Type B pancreatic cell (in vitro differentiated cells): Measurements from ENCODE around the gene MUC15. TPM values are rescaled to one million over a fixed set of nuclear protein-coding genes. Genes with fewer than 3 reads are reported as not detected.
A peak's percentile ranks its signal among the peaks of the same experiment; 100 is the strongest.

ENCODE experiments used
- DNase-seq: peaks from one replicate; pipeline ENCODE4 v3.0.0; 2021; ENCODE audit warnings: mixed read lengths; ENCODE audit not compliant: unreplicated experiment; ENCODE audit errors: extremely low spot score
- H3K27ac Mint-ChIP-seq: 2 replicates; pipeline ENCODE4 v1.8.0; 2021; ENCODE audit warnings: mild to moderate bottlenecking, mixed read lengths
- H3K27me3 Mint-ChIP-seq: 2 replicates; pipeline ENCODE4 v1.8.0; 2021; ENCODE audit warnings: mixed read lengths
- H3K36me3 Mint-ChIP-seq: 2 replicates; pipeline ENCODE4 v1.8.0; 2021; ENCODE audit warnings: mixed read lengths
- H3K4me1 Mint-ChIP-seq: one replicate; pipeline ENCODE4 v1.8.0; 2021; ENCODE audit warnings: mixed read lengths; ENCODE audit not compliant: unreplicated experiment
- H3K4me3 Mint-ChIP-seq: 2 replicates; pipeline ENCODE4 v1.8.0; 2021; ENCODE audit warnings: mild to moderate bottlenecking, mixed read lengths
- H3K9me3 Mint-ChIP-seq: 2 replicates; pipeline ENCODE4 v1.8.0; 2021; ENCODE audit warnings: mixed read lengths
- CTCF ChIP-seq: fragments of 200-600 bp; sonication (generic); conservative IDR thresholded peaks from 2 replicates; pipeline ENCODE4 v1.5.0; 2021; ENCODE audit warnings: antibody characterized with exemption, mild to moderate bottlenecking
- long read RNA-seq: library from polyadenylated mRNA; unstranded; transcript quantifications from one replicate; pipeline ENCODE4 v2.0.0, GENCODE V29; 2020
- total RNA-seq: library from RNA; stranded (reverse); gene quantifications from 2 replicates; pipeline ENCODE4 v1.2.1, GENCODE V29; 2021; ENCODE audit warnings: low replicate concordance

Gene MUC15
- 6.9 and 19.7 TPM in 2 replicates for total RNA-seq
- long read RNA-seq, transcript MUC15-205 (5 exons, 2,084 nt), result major isoform, 39 of 54 reads
- long read RNA-seq, transcript MUC15-204 (4 exons, 1,386 nt), result minor isoform, 5 of 54 reads
- long read RNA-seq, partial matches to known transcripts, result 5 of 54 reads
- long read RNA-seq, other reads (novel, unspliced or antisense), result 2 of 54 reads

- Mint-ChIP-seq H3K4me1 (peaks cover 18% of the 10 kb centered on the region), H3K4me3 (peak within 1 kb of the TSS; percentile 77), H3K27me3 (no peaks in the 10 kb centered on the region), H3K9me3 (no peaks in the 10 kb centered on the region), H3K36me3 (no peaks in the 10 kb centered on the region), H3K27ac (peak within 1 kb of the TSS; percentile 98)
- no peak for TF ChIP-seq CTCF
- DNase-seq, result no peak
Measured at GRCh38 chr11:26571861-26572654, at the start of gene MUC15. Gene MUC15, minus strand, starts transcription at chr11:26572263. Its CDS starts 5,169 bp downstream, at chr11:26567094.

- H3K9me3 Mint-ChIP-seq, result no peaks in the 10 kb centered on the region
- DNase-seq, result no peak
- no peak overlapping the region for H3K4me3 Mint-ChIP-seq
- no peak for TF ChIP-seq CTCF
- H3K27ac Mint-ChIP-seq, result peak overlapping the region; percentile 90
- H3K36me3 Mint-ChIP-seq, result no peaks in the 10 kb centered on the region
- H3K27me3 Mint-ChIP-seq, result no peaks in the 10 kb centered on the region
- peaks cover 7% of the 10 kb centered on the region for H3K4me1 Mint-ChIP-seq
Measured at GRCh38 chr11:26621132-26621531, 49.1 kb upstream of the MUC15 start.

- no peaks in the 10 kb centered on the region for H3K9me3 Mint-ChIP-seq
- no peak for TF ChIP-seq CTCF
- H3K27ac Mint-ChIP-seq, result peak overlapping the region; percentile 90
- DNase-seq, result no peak
- no peaks in the 10 kb centered on the region for H3K27me3 Mint-ChIP-seq
- H3K4me3 Mint-ChIP-seq, result no peak overlapping the region
- peaks cover 7% of the 10 kb centered on the region for H3K4me1 Mint-ChIP-seq
- H3K36me3 Mint-ChIP-seq, result no peaks in the 10 kb centered on the region
Measured at GRCh38 chr11:26620282-26621045, 48.4 kb upstream of the MUC15 start.

- H3K27ac Mint-ChIP-seq, result no peak overlapping the region
- H3K9me3 Mint-ChIP-seq, result no peaks in the 10 kb centered on the region
- no peak for TF ChIP-seq CTCF
- H3K36me3 Mint-ChIP-seq, result no peaks in the 10 kb centered on the region
- H3K4me1 Mint-ChIP-seq, result peaks cover 7% of the 10 kb centered on the region
- no peak for DNase-seq
- H3K4me3 Mint-ChIP-seq, result no peak overlapping the region
- H3K27me3 Mint-ChIP-seq, result no peaks in the 10 kb centered on the region
Measured at GRCh38 chr11:26618441-26618840, 46.4 kb upstream of the MUC15 start.

- no peaks in the 10 kb centered on the region for H3K36me3 Mint-ChIP-seq
- TF ChIP-seq CTCF, result no peak
- peaks cover 7% of the 10 kb centered on the region for H3K4me1 Mint-ChIP-seq
- no peak overlapping the region for H3K4me3 Mint-ChIP-seq
- H3K9me3 Mint-ChIP-seq, result no peaks in the 10 kb centered on the region
- no peaks in the 10 kb centered on the region for H3K27me3 Mint-ChIP-seq
- no peak for DNase-seq
- H3K27ac Mint-ChIP-seq, result no peak overlapping the region
Measured at GRCh38 chr11:26613759-26614158, 41.7 kb upstream of the MUC15 start.
